ENCODE measurements around the gene RAB8A.
A peak's percentile ranks its signal among the peaks of the same experiment; 100 is the strongest.

DNA sequence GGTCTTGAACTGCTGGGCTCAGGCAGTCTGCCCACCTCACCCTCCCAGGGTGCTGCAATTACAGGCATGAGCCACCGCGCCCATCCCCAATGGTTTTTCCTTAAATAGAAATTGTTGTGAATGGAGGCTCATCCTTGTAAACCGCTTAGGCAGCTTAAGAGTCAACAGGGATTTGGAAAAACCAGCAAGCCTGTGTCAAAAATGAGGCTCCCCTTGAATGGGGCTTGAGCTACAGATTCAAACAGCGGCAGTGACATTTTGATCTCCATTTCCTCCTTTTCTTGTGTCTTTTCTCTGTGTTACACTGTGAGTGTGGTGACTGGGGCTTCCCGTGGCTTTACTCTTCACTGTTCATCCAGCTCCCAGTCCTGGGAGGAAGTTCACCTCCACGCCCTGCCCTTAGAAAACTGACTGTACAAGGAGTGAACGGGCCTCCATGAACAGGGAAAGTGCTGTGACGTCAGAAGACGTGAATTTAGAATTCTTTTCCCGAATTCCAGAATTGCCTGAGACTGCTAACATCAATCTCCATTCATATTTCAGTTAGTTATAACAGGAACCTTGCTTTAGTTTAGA lies 15.3 kb upstream of the RAB8A start:
- TF ChIP-seq SP1 (IDR thresholded peaks at IDR 0.05), result no peak
- TF ChIP-seq, protein P1, sequence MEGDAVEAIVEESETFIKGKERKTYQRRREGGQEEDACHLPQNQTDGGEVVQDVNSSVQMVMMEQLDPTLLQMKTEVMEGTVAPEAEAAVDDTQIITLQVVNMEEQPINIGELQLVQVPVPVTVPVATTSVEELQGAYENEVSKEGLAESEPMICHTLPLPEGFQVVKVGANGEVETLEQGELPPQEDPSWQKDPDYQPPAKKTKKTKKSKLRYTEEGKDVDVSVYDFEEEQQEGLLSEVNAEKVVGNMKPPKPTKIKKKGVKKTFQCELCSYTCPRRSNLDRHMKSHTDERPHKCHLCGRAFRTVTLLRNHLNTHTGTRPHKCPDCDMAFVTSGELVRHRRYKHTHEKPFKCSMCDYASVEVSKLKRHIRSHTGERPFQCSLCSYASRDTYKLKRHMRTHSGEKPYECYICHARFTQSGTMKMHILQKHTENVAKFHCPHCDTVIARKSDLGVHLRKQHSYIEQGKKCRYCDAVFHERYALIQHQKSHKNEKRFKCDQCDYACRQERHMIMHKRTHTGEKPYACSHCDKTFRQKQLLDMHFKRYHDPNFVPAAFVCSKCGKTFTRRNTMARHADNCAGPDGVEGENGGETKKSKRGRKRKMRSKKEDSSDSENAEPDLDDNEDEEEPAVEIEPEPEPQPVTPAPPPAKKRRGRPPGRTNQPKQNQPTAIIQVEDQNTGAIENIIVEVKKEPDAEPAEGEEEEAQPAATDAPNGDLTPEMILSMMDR (IDR thresholded peaks at IDR 0.05; ENCODE audit: low read depth, low read length, missing input control), result peak; percentile 0
- TF ChIP-seq, protein P2, sequence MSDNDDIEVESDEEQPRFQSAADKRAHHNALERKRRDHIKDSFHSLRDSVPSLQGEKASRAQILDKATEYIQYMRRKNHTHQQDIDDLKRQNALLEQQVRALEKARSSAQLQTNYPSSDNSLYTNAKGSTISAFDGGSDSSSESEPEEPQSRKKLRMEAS (IDR thresholded peaks at IDR 0.05), result no peak
- TF ChIP-seq JUND (IDR thresholded peaks at IDR 0.05), result no peak
- no peak for TF ChIP-seq EGR1 (IDR thresholded peaks at IDR 0.05; ENCODE audit: low read depth in 2 of 2)
- TF ChIP-seq RAD21 (IDR thresholded peaks at IDR 0.05), result no peak
- TF ChIP-seq, protein P3, sequence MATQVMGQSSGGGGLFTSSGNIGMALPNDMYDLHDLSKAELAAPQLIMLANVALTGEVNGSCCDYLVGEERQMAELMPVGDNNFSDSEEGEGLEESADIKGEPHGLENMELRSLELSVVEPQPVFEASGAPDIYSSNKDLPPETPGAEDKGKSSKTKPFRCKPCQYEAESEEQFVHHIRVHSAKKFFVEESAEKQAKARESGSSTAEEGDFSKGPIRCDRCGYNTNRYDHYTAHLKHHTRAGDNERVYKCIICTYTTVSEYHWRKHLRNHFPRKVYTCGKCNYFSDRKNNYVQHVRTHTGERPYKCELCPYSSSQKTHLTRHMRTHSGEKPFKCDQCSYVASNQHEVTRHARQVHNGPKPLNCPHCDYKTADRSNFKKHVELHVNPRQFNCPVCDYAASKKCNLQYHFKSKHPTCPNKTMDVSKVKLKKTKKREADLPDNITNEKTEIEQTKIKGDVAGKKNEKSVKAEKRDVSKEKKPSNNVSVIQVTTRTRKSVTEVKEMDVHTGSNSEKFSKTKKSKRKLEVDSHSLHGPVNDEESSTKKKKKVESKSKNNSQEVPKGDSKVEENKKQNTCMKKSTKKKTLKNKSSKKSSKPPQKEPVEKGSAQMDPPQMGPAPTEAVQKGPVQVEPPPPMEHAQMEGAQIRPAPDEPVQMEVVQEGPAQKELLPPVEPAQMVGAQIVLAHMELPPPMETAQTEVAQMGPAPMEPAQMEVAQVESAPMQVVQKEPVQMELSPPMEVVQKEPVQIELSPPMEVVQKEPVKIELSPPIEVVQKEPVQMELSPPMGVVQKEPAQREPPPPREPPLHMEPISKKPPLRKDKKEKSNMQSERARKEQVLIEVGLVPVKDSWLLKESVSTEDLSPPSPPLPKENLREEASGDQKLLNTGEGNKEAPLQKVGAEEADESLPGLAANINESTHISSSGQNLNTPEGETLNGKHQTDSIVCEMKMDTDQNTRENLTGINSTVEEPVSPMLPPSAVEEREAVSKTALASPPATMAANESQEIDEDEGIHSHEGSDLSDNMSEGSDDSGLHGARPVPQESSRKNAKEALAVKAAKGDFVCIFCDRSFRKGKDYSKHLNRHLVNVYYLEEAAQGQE (IDR thresholded peaks at IDR 0.05), result no peak
